K562 (cell line): ENCODE measurements around the gene TUT1. TPM values are rescaled to one million over a fixed set of nuclear protein-coding genes. Genes with fewer than 3 reads are reported as not detected.
A peak's percentile ranks its signal among the peaks of the same experiment; 100 is the strongest.

Experiments
- BRD9 ChIP-seq: fragments of 450-650 bp; IDR thresholded peaks from 2 replicates; pipeline ENCODE4 v1.6.1; 2018; ENCODE audit warnings: low read depth; ENCODE audit not compliant: partially characterized antibody
- BRF2 ChIP-seq: IDR thresholded peaks from 3 replicates; pipeline ENCODE4 v1.6.1; 2011; ENCODE audit warnings: borderline replicate concordance, mild to moderate bottlenecking; ENCODE audit not compliant: insufficient read length, insufficient read depth
- E2F4 ChIP-seq: sonication (generic); formaldehyde crosslinking; IDR thresholded peaks from 2 replicates; pipeline ENCODE4 v1.8.0; 2022; ENCODE audit warnings: mild to moderate bottlenecking, low read depth, missing genetic modification reagents
- ELF1 ChIP-seq: fragments of 200-800 bp; sonication (Bioruptor generic); IDR thresholded peaks from 2 replicates; pipeline ENCODE4 v1.6.1; 2016; ENCODE audit warnings: missing genetic modification characterization, missing compliant biosample characterization
- L3MBTL2 ChIP-seq: fragments of 450-650 bp; IDR thresholded peaks from 2 replicates; pipeline ENCODE4 v1.6.1; 2016; ENCODE audit warnings: mild to moderate bottlenecking, moderate library complexity
- MAX ChIP-seq: sonication (generic); formaldehyde crosslinking; IDR thresholded peaks from 2 replicates; pipeline ENCODE4 v1.9.0; 2022; ENCODE audit warnings: mild to moderate bottlenecking, missing genetic modification reagents
- NEUROD1 ChIP-seq: fragments of 150-350 bp; IDR thresholded peaks from 2 replicates; pipeline ENCODE4 v1.6.1; 2014; ENCODE audit warnings: borderline replicate concordance, low read length, low read depth; ENCODE audit not compliant: partially characterized antibody
- NFIC ChIP-seq: fragments of 450-650 bp; IDR thresholded peaks from 2 replicates; pipeline ENCODE4 v1.6.1; 2017; ENCODE audit warnings: mild to moderate bottlenecking, inconsistent platforms
- NR4A1 ChIP-seq, 2 experiments: fragments of 250-450 bp in 1 of 2; fragments of 450-650 bp in 1 of 2; sonication (Bioruptor Pico) in 1 of 2; IDR thresholded peaks; 2 replicates each; pipeline versions ENCODE4 v1.4.0 to v1.6.1; 2016 to 2020; ENCODE audit warnings: mild to moderate bottlenecking in 2 of 2, missing compliant biosample characterization in 1 of 2, missing genetic modification characterization in 1 of 2, moderate library complexity in 1 of 2
- POLR3G ChIP-seq: IDR thresholded peaks from 2 replicates; pipeline ENCODE4 v1.6.1; 2011; ENCODE audit not compliant: insufficient read length, insufficient replicate concordance; ENCODE audit errors: extremely low read depth
- RFX1 ChIP-seq: fragments of 450-650 bp; IDR thresholded peaks from 2 replicates; pipeline ENCODE4 v1.6.1; 2016; ENCODE audit warnings: mild to moderate bottlenecking, moderate library complexity
- SMAD1 ChIP-seq: fragments of 150-350 bp; IDR thresholded peaks from 2 replicates; pipeline ENCODE4 v1.6.1; 2014; ENCODE audit warnings: low read length, low read depth; ENCODE audit not compliant: partially characterized antibody
- SMARCA4 ChIP-seq: fragments of 450-650 bp; IDR thresholded peaks from 2 replicates; pipeline ENCODE4 v1.6.1; 2016
- TAF15 ChIP-seq: fragments of 200-400 bp; formaldehyde crosslinking; IDR thresholded peaks from 2 replicates; pipeline ENCODE4 v1.6.1; 2017; ENCODE audit warnings: mild to moderate bottlenecking, low read depth, low read length, moderate library complexity
- TFAM ChIP-seq: fragments of 250-450 bp; sonication (Bioruptor Pico); conservative IDR thresholded peaks from 2 replicates; pipeline ENCODE4 v1.5.0; 2021; ENCODE audit warnings: mild to moderate bottlenecking, moderate library complexity
- TRIM24 ChIP-seq, 2 experiments: fragments of 450-650 bp; IDR thresholded peaks; 2 replicates each; pipeline ENCODE4 v1.6.1; 2016
- ZEB2 ChIP-seq: fragments of 450-650 bp; IDR thresholded peaks from 2 replicates; pipeline ENCODE4 v1.6.1; 2016
- ZNF239 ChIP-seq: fragments of 250-450 bp; sonication (Bioruptor Pico); IDR thresholded peaks from 2 replicates; pipeline ENCODE4 v1.4.0; 2020; ENCODE audit warnings: mild to moderate bottlenecking
- ZNF24 ChIP-seq: fragments of 450-650 bp; IDR thresholded peaks from 2 replicates; pipeline ENCODE4 v1.6.1; 2016
- ZNF408 ChIP-seq: fragments of 250-450 bp; sonication (Bioruptor Pico); IDR thresholded peaks from 2 replicates; pipeline ENCODE4 v1.4.0; 2020; ENCODE audit warnings: low read depth, mild to moderate bottlenecking, moderate library complexity
- polyA plus RNA-seq, 8 experiments: library from polyadenylated mRNA; depleted of rRNA in 4 of 8; stranded (reverse) in 5 of 8; unstranded in 3 of 8; fragments of >200 nt; fragmentation: Nextera tagmentation in 2 of 8; fragmentation: Illumina TruSeq in 1 of 8; extraction: Ambion mirVana in 2 of 8; extraction: Trizol in 1 of 8; gene quantifications; 2 replicates each; pipeline versions ENCODE4 v1.2.1 to v1.2.3, GENCODE V29; 2011 to 2014; ENCODE audit warnings: inconsistent platforms in 1 of 8, missing spikeins in 1 of 8
- total RNA-seq, 7 experiments: library from RNA; depleted of rRNA in 6 of 7; stranded (reverse); fragments of >200 nt in 6 of 7; fragmentation: Illumina TruSeq in 2 of 7; extraction: Trizol in 2 of 7; gene quantifications; 2 replicates each; pipeline versions ENCODE4 v1.2.1 to v1.2.3, GENCODE V29; 2011 to 2021; ENCODE audit warnings: low replicate concordance in 1 of 7
- TF ChIP-seq, protein P1 (sequence below): fragments of 450-650 bp; IDR thresholded peaks from 2 replicates; pipeline ENCODE4 v1.6.1; 2016; ENCODE audit warnings: mild to moderate bottlenecking
- TF ChIP-seq, protein P2 (sequence below): fragments of 250-450 bp; sonication (Bioruptor Pico); IDR thresholded peaks from 2 replicates; pipeline ENCODE4 v1.8.0; 2022; ENCODE audit warnings: moderate library complexity, mild to moderate bottlenecking, inconsistent platforms

The TUT1 gene
- total and polyA plus RNA-seq, 9 of the 15 experiments (the other 6 are each of a cell fraction or from before 2014, with no cell fraction given), result 0.66 to 44.3 (median 15.7) TPM

DNA sequence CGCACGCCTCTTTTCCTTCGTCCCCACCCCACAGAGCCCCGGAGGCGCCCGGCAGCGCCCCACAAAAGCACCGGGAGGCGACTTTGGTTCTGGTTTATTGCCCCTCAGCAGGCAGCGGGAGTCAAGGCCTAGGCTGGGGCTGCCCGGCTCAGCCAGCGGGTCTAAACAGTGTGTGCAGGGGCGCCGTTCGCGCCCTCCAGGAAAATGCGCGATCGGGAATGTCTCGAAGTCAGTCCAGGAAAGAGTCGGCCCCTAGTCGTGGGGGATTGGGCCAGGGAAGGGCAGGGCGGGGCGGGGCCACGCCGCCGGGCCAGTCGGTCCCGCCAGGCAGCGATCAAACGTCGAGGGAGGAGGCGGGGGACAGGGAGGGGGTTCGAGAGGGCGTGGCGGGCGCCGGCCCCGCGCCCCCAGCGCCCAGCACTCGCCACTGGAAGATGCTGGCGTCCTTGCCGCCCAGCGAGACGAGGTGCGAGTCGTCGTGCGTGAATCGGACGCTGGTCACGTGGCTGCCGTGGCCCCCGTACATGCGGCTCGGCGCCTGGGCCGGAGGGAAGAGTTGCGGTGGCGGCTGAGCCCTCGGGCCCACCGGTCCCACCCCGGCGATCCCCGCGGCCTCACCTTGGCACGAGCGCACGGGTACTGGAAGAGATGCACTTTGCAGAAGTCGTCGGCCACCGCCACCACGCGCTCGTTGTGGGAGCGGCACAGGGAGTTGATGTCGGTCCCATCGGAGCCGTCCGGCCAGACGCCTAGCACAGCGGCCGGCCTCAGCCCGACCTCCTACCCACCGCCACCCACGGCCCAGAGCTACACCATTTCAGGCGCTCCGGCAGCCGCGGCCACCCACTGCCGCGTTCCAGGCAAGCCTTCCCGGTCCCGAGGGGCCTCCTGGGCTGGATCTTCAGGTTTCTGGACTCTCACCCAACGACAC is 11.1 kb upstream of the TUT1 start (continued):
- 0 out of 2 replicates have a peak, but pooled peaks have one; percentile 60 for TF ChIP-seq TAF15
- no peak for TF ChIP-seq POLR3G
- TF ChIP-seq BRD9, result no peak
- peak; percentile 84 for TF ChIP-seq L3MBTL2
- TF ChIP-seq ZEB2, result no peak
- TF ChIP-seq, protein P1, sequence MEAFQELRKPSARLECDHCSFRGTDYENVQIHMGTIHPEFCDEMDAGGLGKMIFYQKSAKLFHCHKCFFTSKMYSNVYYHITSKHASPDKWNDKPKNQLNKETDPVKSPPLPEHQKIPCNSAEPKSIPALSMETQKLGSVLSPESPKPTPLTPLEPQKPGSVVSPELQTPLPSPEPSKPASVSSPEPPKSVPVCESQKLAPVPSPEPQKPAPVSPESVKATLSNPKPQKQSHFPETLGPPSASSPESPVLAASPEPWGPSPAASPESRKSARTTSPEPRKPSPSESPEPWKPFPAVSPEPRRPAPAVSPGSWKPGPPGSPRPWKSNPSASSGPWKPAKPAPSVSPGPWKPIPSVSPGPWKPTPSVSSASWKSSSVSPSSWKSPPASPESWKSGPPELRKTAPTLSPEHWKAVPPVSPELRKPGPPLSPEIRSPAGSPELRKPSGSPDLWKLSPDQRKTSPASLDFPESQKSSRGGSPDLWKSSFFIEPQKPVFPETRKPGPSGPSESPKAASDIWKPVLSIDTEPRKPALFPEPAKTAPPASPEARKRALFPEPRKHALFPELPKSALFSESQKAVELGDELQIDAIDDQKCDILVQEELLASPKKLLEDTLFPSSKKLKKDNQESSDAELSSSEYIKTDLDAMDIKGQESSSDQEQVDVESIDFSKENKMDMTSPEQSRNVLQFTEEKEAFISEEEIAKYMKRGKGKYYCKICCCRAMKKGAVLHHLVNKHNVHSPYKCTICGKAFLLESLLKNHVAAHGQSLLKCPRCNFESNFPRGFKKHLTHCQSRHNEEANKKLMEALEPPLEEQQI, result no peak
- peak in 1 of 2 experiments; percentile 31; a peak in 1 of 4 replicates for TF ChIP-seq TRIM24 (IDR thresholded peaks at IDR 0.05)
- no peak for TF ChIP-seq ELF1 (tag)
- peak; percentile 55; the same call in 1 of the 2 replicates for TF ChIP-seq NR4A1 (CRISPR knock-in tag; IDR thresholded peaks at IDR 0.05)
- no peak for TF ChIP-seq NR4A1 (tag; IDR thresholded peaks at IDR 0.05)
- no peak for TF ChIP-seq BRF2
- 0 out of 2 replicates have a peak, but pooled peaks have one; percentile 21 for TF ChIP-seq SMARCA4
- peak; percentile 49 for TF ChIP-seq NFIC
- no peak for TF ChIP-seq ZNF239 (CRISPR knock-in tag)
- no peak for TF ChIP-seq NEUROD1
- TF ChIP-seq TFAM (CRISPR knock-in tag), result no peak
- TF ChIP-seq E2F4 (CRISPR knock-in tag), result no peak
- no peak for TF ChIP-seq ZNF408 (CRISPR knock-in tag)
- TF ChIP-seq RFX1, result no peak
- TF ChIP-seq, protein P2, sequence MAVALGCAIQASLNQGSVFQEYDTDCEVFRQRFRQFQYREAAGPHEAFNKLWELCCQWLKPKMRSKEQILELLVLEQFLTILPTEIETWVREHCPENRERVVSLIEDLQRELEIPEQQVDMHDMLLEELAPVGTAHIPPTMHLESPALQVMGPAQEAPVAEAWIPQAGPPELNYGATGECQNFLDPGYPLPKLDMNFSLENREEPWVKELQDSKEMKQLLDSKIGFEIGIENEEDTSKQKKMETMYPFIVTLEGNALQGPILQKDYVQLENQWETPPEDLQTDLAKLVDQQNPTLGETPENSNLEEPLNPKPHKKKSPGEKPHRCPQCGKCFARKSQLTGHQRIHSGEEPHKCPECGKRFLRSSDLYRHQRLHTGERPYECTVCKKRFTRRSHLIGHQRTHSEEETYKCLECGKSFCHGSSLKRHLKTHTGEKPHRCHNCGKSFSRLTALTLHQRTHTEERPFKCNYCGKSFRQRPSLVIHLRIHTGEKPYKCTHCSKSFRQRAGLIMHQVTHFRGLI (CRISPR knock-in tag), result no peak; the same call in 1 of the 2 replicates
- no peak for TF ChIP-seq SMAD1
- no peak for TF ChIP-seq ZNF24
- peak; percentile 91 for TF ChIP-seq MAX (CRISPR knock-in tag)
